Measurements from ENCODE around the gene IRGC.

- TF ChIP-seq RAD21 (IDR thresholded peaks at IDR 0.05; ENCODE audit: low read depth) (no peak), EP300 (IDR thresholded peaks at IDR 0.05; ENCODE audit: borderline replicate concordance) (no peak), TCF12 (IDR thresholded peaks at IDR 0.05; ENCODE audit: low read depth) (no peak), CEBPB (IDR thresholded peaks at IDR 0.05) (no peak), CREB1 (IDR thresholded peaks at IDR 0.05; ENCODE audit: low read depth) (no peak), EGR1 (IDR thresholded peaks at IDR 0.05) (no peak), USF1 (IDR thresholded peaks at IDR 0.05) (no peak), YY1 (IDR thresholded peaks at IDR 0.05; ENCODE audit: low read depth) (no peak), TEAD4 (IDR thresholded peaks at IDR 0.05) (no peak), TAF1 (IDR thresholded peaks at IDR 0.05; ENCODE audit: low read depth) (no peak), REST (IDR thresholded peaks at IDR 0.05; ENCODE audit: low read depth) (no peak), MAX (IDR thresholded peaks at IDR 0.05) (no peak)
Observed at GRCh38 chr19:43759515-43759914, 43.6 kb downstream of the IRGC start.
